K562 (cell line): Measurements from ENCODE around the gene ZMAT3. TPM values are rescaled to one million over a fixed set of nuclear protein-coding genes. Genes with fewer than 3 reads are reported as not detected.
A peak's percentile ranks its signal among the peaks of the same experiment; 100 is the strongest.

Experiments
- CBX3 ChIP-seq, 2 experiments: IDR thresholded peaks; 1 replicate in 1 of 2; 2 replicates in 1 of 2; pipeline ENCODE4 v1.6.1; 2012; ENCODE audit warnings: inconsistent platforms in 2 of 2, low read length in 2 of 2, borderline replicate concordance in 1 of 2, control low read depth in 1 of 2
- DNMT1 ChIP-seq: fragments of 450-650 bp; IDR thresholded peaks from 2 replicates; pipeline ENCODE4 v1.6.1; 2016; ENCODE audit warnings: antibody characterized with exemption, mild to moderate bottlenecking
- EGR1 ChIP-seq: fragments of 450-650 bp; conservative IDR thresholded peaks from 2 replicates; pipeline ENCODE4 v1.6.1; 2017; ENCODE audit warnings: mild to moderate bottlenecking
- PTBP1 ChIP-seq: fragments of 200-400 bp; formaldehyde crosslinking; IDR thresholded peaks from 2 replicates; pipeline ENCODE4 v1.6.1; 2017; ENCODE audit warnings: low read depth, low read length
- RBBP5 ChIP-seq: fragments of 200-600 bp; sonication (generic); IDR thresholded peaks from 2 replicates; pipeline ENCODE4 v1.6.1; 2012; ENCODE audit warnings: borderline replicate concordance, mild to moderate bottlenecking, low read length, control low read depth, inconsistent platforms; ENCODE audit not compliant: insufficient read depth, poor library complexity, severe bottlenecking
- YY1 ChIP-seq, 3 experiments: IDR thresholded peaks; 2 replicates each; pipeline ENCODE4 v1.6.1; 2011; ENCODE audit warnings: low read length in 2 of 3, mild to moderate bottlenecking in 2 of 3, moderate library complexity in 2 of 3, borderline replicate concordance in 1 of 3, control low read depth in 1 of 3, low read depth in 1 of 3; ENCODE audit not compliant: insufficient read depth in 3 of 3, insufficient replicate concordance in 2 of 3, control insufficient read depth in 1 of 3, insufficient read length in 1 of 3; ENCODE audit errors: extremely low read depth in 1 of 3
- ZBTB11 ChIP-seq, 3 experiments: fragments of 200-800 bp in 1 of 3; fragments of 250-450 bp in 1 of 3; fragments of 450-650 bp in 1 of 3; sonication (Bioruptor Pico) in 1 of 3; sonication (Bioruptor generic) in 1 of 3; formaldehyde crosslinking in 1 of 3; IDR thresholded peaks; 2 replicates each; pipeline versions ENCODE4 v1.6.1 to v1.8.0; 2016 to 2022; ENCODE audit warnings: mild to moderate bottlenecking in 2 of 3, missing genetic modification characterization in 2 of 3, missing compliant biosample characterization in 1 of 3, moderate library complexity in 1 of 3
- polyA plus RNA-seq, 8 experiments: library from polyadenylated mRNA; depleted of rRNA in 4 of 8; stranded (reverse) in 5 of 8; unstranded in 3 of 8; fragments of >200 nt; fragmentation: Nextera tagmentation in 2 of 8; fragmentation: Illumina TruSeq in 1 of 8; extraction: Ambion mirVana in 2 of 8; extraction: Trizol in 1 of 8; gene quantifications; 2 replicates each; pipeline versions ENCODE4 v1.2.1 to v1.2.3, GENCODE V29; 2011 to 2014; ENCODE audit warnings: inconsistent platforms in 1 of 8, missing spikeins in 1 of 8
- total RNA-seq, 7 experiments: library from RNA; depleted of rRNA in 6 of 7; stranded (reverse); fragments of >200 nt in 6 of 7; fragmentation: Illumina TruSeq in 2 of 7; extraction: Trizol in 2 of 7; gene quantifications; 2 replicates each; pipeline versions ENCODE4 v1.2.1 to v1.2.3, GENCODE V29; 2011 to 2021; ENCODE audit warnings: low replicate concordance in 1 of 7
- TF ChIP-seq, protein P1 (sequence below), 2 experiments: fragments of 450-650 bp in 1 of 2; sonication (generic) in 1 of 2; formaldehyde crosslinking in 1 of 2; IDR thresholded peaks; 2 replicates each; pipeline versions ENCODE4 v1.7.1 to v1.9.0; 2016 to 2022; ENCODE audit warnings: inconsistent platforms in 1 of 2, mild to moderate bottlenecking in 1 of 2, missing genetic modification reagents in 1 of 2
- TF ChIP-seq, protein P2 (sequence below): sonication (generic); formaldehyde crosslinking; IDR thresholded peaks from 2 replicates; pipeline ENCODE4 v1.8.0; 2022; ENCODE audit warnings: mild to moderate bottlenecking, missing genetic modification reagents

Gene ZMAT3
- total and polyA plus RNA-seq, 9 of the 15 experiments (the other 6 are each of a cell fraction or from before 2014, with no cell fraction given), result 0.87 to 5.1 (median 3.9) TPM

- TF ChIP-seq, protein P1, sequence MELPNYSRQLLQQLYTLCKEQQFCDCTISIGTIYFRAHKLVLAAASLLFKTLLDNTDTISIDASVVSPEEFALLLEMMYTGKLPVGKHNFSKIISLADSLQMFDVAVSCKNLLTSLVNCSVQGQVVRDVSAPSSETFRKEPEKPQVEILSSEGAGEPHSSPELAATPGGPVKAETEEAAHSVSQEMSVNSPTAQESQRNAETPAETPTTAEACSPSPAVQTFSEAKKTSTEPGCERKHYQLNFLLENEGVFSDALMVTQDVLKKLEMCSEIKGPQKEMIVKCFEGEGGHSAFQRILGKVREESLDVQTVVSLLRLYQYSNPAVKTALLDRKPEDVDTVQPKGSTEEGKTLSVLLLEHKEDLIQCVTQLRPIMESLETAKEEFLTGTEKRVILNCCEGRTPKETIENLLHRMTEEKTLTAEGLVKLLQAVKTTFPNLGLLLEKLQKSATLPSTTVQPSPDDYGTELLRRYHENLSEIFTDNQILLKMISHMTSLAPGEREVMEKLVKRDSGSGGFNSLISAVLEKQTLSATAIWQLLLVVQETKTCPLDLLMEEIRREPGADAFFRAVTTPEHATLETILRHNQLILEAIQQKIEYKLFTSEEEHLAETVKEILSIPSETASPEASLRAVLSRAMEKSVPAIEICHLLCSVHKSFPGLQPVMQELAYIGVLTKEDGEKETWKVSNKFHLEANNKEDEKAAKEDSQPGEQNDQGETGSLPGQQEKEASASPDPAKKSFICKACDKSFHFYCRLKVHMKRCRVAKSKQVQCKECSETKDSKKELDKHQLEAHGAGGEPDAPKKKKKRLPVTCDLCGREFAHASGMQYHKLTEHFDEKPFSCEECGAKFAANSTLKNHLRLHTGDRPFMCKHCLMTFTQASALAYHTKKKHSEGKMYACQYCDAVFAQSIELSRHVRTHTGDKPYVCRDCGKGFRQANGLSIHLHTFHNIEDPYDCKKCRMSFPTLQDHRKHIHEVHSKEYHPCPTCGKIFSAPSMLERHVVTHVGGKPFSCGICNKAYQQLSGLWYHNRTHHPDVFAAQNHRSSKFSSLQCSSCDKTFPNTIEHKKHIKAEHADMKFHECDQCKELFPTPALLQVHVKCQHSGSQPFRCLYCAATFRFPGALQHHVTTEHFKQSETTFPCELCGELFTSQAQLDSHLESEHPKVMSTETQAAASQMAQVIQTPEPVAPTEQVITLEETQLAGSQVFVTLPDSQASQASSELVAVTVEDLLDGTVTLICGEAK (IDR thresholded peaks at IDR 0.05), result no peak
- TF ChIP-seq, protein P1 (CRISPR knock-in tag; IDR thresholded peaks at IDR 0.05), result no peak
- TF ChIP-seq ZBTB11 (CRISPR knock-in tag; IDR thresholded peaks at IDR 0.05) (peak in 1 of 3 experiments; percentile 75; a peak in 2 of 6 replicates), PTBP1 (no peak), RBBP5 (peak; percentile 97), YY1 (IDR thresholded peaks at IDR 0.05; ENCODE audit: borderline replicate concordance in 1 of 3, control insufficient read depth in 1 of 3, extremely low read depth in 1 of 3, insufficient read depth in 3 of 3, insufficient read length in 1 of 3, insufficient replicate concordance in 2 of 3, low read depth in 1 of 3, low read length in 2 of 3) (peak in 2 of 3 experiments; percentile 10 to 45), CBX3 (IDR thresholded peaks at IDR 0.05; ENCODE audit: borderline replicate concordance in 1 of 2, low read length in 2 of 2) (0 out of 3 replicates have a peak, but pooled peaks of 1 of the 2 experiments have one; percentile 6), EGR1 (0 out of 2 replicates have a peak, but pooled peaks have one; percentile 12), DNMT1 (no peak)
- TF ChIP-seq, protein P2, sequence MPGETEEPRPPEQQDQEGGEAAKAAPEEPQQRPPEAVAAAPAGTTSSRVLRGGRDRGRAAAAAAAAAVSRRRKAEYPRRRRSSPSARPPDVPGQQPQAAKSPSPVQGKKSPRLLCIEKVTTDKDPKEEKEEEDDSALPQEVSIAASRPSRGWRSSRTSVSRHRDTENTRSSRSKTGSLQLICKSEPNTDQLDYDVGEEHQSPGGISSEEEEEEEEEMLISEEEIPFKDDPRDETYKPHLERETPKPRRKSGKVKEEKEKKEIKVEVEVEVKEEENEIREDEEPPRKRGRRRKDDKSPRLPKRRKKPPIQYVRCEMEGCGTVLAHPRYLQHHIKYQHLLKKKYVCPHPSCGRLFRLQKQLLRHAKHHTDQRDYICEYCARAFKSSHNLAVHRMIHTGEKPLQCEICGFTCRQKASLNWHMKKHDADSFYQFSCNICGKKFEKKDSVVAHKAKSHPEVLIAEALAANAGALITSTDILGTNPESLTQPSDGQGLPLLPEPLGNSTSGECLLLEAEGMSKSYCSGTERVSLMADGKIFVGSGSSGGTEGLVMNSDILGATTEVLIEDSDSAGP (CRISPR knock-in tag), result no peak
Observed at GRCh38 chr3:179071323-179072099, at the start of gene ZMAT3 (continued).
